Smooth muscle cell (in vitro differentiated cells): Measurements from ENCODE around the gene KDM4C. TPM values are rescaled to one million over a fixed set of nuclear protein-coding genes. Genes with fewer than 3 reads are reported as not detected.
A peak's percentile ranks its signal among the peaks of the same experiment; 100 is the strongest.

Source experiments
- DNase-seq: peaks from one replicate; lab custom pipeline; 2025; ENCODE audit not compliant: unreplicated experiment; lab: John Stamatoyannopoulos, UW
- H2AFZ ChIP-seq: fragments of 200-600 bp; sonication (generic); 2 replicates; pipeline ENCODE4 v1.6.0; 2016; ENCODE audit warnings: antibody characterized with exemption, low read depth, mild to moderate bottlenecking
- H3F3A ChIP-seq: fragments of 200-600 bp; sonication (generic); 2 replicates; pipeline ENCODE4 v1.6.0; 2017; ENCODE audit warnings: antibody characterized with exemption, low read depth
- H3K27ac ChIP-seq: fragments of 200-600 bp; sonication (generic); 2 replicates; pipeline ENCODE4 v1.5.1; 2016; ENCODE audit warnings: low read depth, mild to moderate bottlenecking
- H3K27me3 ChIP-seq: fragments of 200-600 bp; sonication (generic); 2 replicates; pipeline ENCODE4 v1.6.1; 2016; ENCODE audit warnings: low read depth, mild to moderate bottlenecking
- H3K36me3 ChIP-seq: fragments of 200-600 bp; sonication (generic); 2 replicates; pipeline ENCODE4 v1.5.1; 2016; ENCODE audit warnings: low read depth
- H3K4me1 ChIP-seq: fragments of 200-600 bp; sonication (generic); 2 replicates; pipeline ENCODE4 v1.5.1; 2016; ENCODE audit warnings: low read depth
- H3K4me2 ChIP-seq: fragments of 200-600 bp; sonication (generic); 2 replicates; pipeline ENCODE4 v1.6.0; 2016; ENCODE audit warnings: mild to moderate bottlenecking
- H3K4me3 ChIP-seq: fragments of 200-600 bp; sonication (generic); 2 replicates; pipeline ENCODE4 v1.5.1; 2016; ENCODE audit warnings: mild to moderate bottlenecking
- H3K79me2 ChIP-seq: fragments of 200-600 bp; sonication (generic); 2 replicates; pipeline ENCODE4 v1.6.0; 2016; ENCODE audit warnings: low read depth, mild to moderate bottlenecking
- H3K9ac ChIP-seq: fragments of 200-600 bp; sonication (generic); 2 replicates; pipeline ENCODE4 v1.6.0; 2016; ENCODE audit warnings: low read depth
- H3K9me3 ChIP-seq: fragments of 200-600 bp; sonication (generic); replicated peaks from 2 replicates; pipeline ENCODE4 v1.5.1; 2016; ENCODE audit warnings: low read depth
- H4K20me1 ChIP-seq: fragments of 200-600 bp; sonication (generic); 2 replicates; pipeline ENCODE4 v1.6.0; 2016; ENCODE audit warnings: low read depth
- CTCF ChIP-seq: fragments of 200-600 bp; sonication (generic); IDR thresholded peaks from 2 replicates; pipeline ENCODE4 v1.5.1; 2017; ENCODE audit warnings: borderline replicate concordance, mild to moderate bottlenecking, antibody characterized with exemption; ENCODE audit not compliant: insufficient read depth, poor library complexity, severe bottlenecking
- WGBS: methylation state at CpG from one replicate; pipeline ENCODE4 v1.1.7; 2016; ENCODE audit warnings: low lambda C conversion rate; 5-methylcytosine and 5-hydroxymethylcytosine counted together
- polyA plus RNA-seq: library from polyadenylated mRNA; unstranded; fragments of >200 nt; fragmentation: Nextera tagmentation; extraction: Ambion mirVana; gene quantifications from 2 replicates; pipeline ENCODE4 v1.2.1, GENCODE V29; 2016
- total RNA-seq: library from RNA; depleted of rRNA; stranded (reverse); fragments of >200 nt; gene quantifications from 2 replicates; pipeline ENCODE4 v1.2.3, GENCODE V29; 2014

KDM4C gene
- total and polyA plus RNA-seq, 2 experiments from 2014 or later = 7.5 to 20.2 TPM

- WGBS = 62% methylated on average over 7 of the region's 7 CpGs
- Histone ChIP-seq H3K9ac (no peak overlapping the region), H2AFZ (no peak overlapping the region), H3K4me3 (no peak overlapping the region), H3K4me1 (peaks cover 17% of the 10 kb centered on the region), H3K36me3 (no peaks in the 10 kb centered on the region), H3K9me3 (no peaks in the 10 kb centered on the region), H4K20me1 (peaks cover 81% of the 10 kb centered on the region), H3K27me3 (no peaks in the 10 kb centered on the region), H3K79me2 (no peaks in the 10 kb centered on the region), H3K4me2 (peak overlapping the region; percentile 6), H3K27ac (no peak overlapping the region), H3F3A (no peaks in the 10 kb centered on the region)
- TF ChIP-seq CTCF = no peak
- DNase-seq = no peak
Measured at GRCh38 chr9:6955251-6955921, 197.6 kb downstream of the KDM4C start.

GRCh38 chr9:6956879-6957278 is 199.1 kb downstream of the KDM4C start:
- Histone ChIP-seq H3K36me3 (no peaks in the 10 kb centered on the region), H3K9ac (no peak overlapping the region), H3K27me3 (no peaks in the 10 kb centered on the region), H2AFZ (no peak overlapping the region), H3F3A (no peaks in the 10 kb centered on the region), H3K4me1 (peaks cover 17% of the 10 kb centered on the region), H3K4me2 (no peak overlapping the region), H3K79me2 (no peaks in the 10 kb centered on the region), H4K20me1 (peaks cover 82% of the 10 kb centered on the region), H3K27ac (no peak overlapping the region), H3K4me3 (no peak overlapping the region), H3K9me3 (no peaks in the 10 kb centered on the region)
- TF ChIP-seq CTCF = no peak
- no peak for DNase-seq
- 83% methylated on average over 2 of the region's 2 CpGs for WGBS

- no peak overlapping the region for H3K9ac ChIP-seq
- H3K79me2 ChIP-seq = no peaks in the 10 kb centered on the region
- no peaks in the 10 kb centered on the region for H3K27me3 ChIP-seq
- WGBS = 60% methylated on average over 5 of the region's 5 CpGs
- H2AFZ ChIP-seq = no peak overlapping the region
- no peaks in the 10 kb centered on the region for H3K9me3 ChIP-seq
- peaks cover 58% of the 10 kb centered on the region for H4K20me1 ChIP-seq
- H3K4me2 ChIP-seq = no peak overlapping the region
- H3K4me1 ChIP-seq = peaks cover 14% of the 10 kb centered on the region
- no peak for DNase-seq
- H3K27ac ChIP-seq = no peak overlapping the region
- no peak for TF ChIP-seq CTCF
- no peaks in the 10 kb centered on the region for H3K36me3 ChIP-seq
- no peaks in the 10 kb centered on the region for H3F3A ChIP-seq
- H3K4me3 ChIP-seq = no peak overlapping the region
Measured at GRCh38 chr9:6959270-6960000, 201.7 kb downstream of the KDM4C start.
